Duodenal mucosa (tissue), 2 donors: Measurements from ENCODE around the gene DPF3.
A peak's percentile ranks its signal among the peaks of the same experiment; 100 is the strongest.

Source experiments
- H3K27ac ChIP-seq: one replicate; pipeline ENCODE4 v1.7.0; 2013; ENCODE audit warnings: low read depth, low read length
- H3K27me3 ChIP-seq, 2 donors: one replicate each; pipeline ENCODE4 v1.7.0; 2013; ENCODE audit warnings: low read length in 2 of 2, control low read depth in 1 of 2; ENCODE audit not compliant: insufficient read depth in 2 of 2, control insufficient read depth in 1 of 2
- H3K36me3 ChIP-seq, 2 donors: one replicate each; pipeline ENCODE4 v1.7.0; 2013; ENCODE audit warnings: low read length in 2 of 2, control low read depth in 1 of 2; ENCODE audit not compliant: insufficient read depth in 2 of 2, control insufficient read depth in 1 of 2
- H3K4me1 ChIP-seq, 2 donors: one replicate each; pipeline ENCODE4 v1.7.0; 2013; ENCODE audit warnings: low read length in 2 of 2, control low read depth in 1 of 2; ENCODE audit not compliant: insufficient read depth in 2 of 2, control insufficient read depth in 1 of 2
- H3K4me3 ChIP-seq, 2 donors: one replicate each; pipeline ENCODE4 v1.7.0; 2013; ENCODE audit warnings: low read length in 2 of 2, low read depth in 1 of 2
- H3K9ac ChIP-seq, 2 donors: one replicate each; pipeline ENCODE4 v1.7.0; 2013; ENCODE audit warnings: low read length in 2 of 2, low read depth in 1 of 2
- H3K9me3 ChIP-seq, 2 donors: one replicate each; pipeline ENCODE4 v1.7.0; 2013; ENCODE audit warnings: low read length in 2 of 2, control low read depth in 1 of 2; ENCODE audit not compliant: control insufficient read depth in 1 of 2

DPF3 gene

GRCh38 chr14:72925171-72925759 lies 31.4 kb upstream of the DPF3 start:
- Histone ChIP-seq H3K9ac (peak overlapping the region in 1 of 2 donors; percentile 59), H3K36me3 (no peaks in the 10 kb centered on the region), H3K27me3 (no peaks in the 10 kb centered on the region), H3K4me3 (peak overlapping the region; percentile 80 to 97), H3K9me3 (no peaks in the 10 kb centered on the region), H3K4me1 (peaks cover 9 to 10% of the 10 kb centered on the region in 2 donors), H3K27ac (no peak overlapping the region)

GRCh38 chr14:72924337-72924736 lies 30.4 kb upstream of the DPF3 start:
- Histone ChIP-seq H3K4me3 (no peak overlapping the region), H3K27me3 (peaks cover 0 to 6% of the 10 kb centered on the region in 2 donors), H3K9ac (no peak overlapping the region), H3K9me3 (no peaks in the 10 kb centered on the region), H3K4me1 (peaks cover 9 to 10% of the 10 kb centered on the region in 2 donors), H3K36me3 (no peaks in the 10 kb centered on the region), H3K27ac (no peak overlapping the region)

GRCh38 chr14:72921396-72921795 lies 27.5 kb upstream of the DPF3 start:
- no peaks in the 10 kb centered on the region for H3K36me3 ChIP-seq
- H3K27me3 ChIP-seq = peaks cover 0 to 16% of the 10 kb centered on the region in 2 donors
- no peak overlapping the region for H3K9ac ChIP-seq
- H3K4me1 ChIP-seq = peaks cover 5 to 6% of the 10 kb centered on the region in 2 donors
- no peaks in the 10 kb centered on the region for H3K9me3 ChIP-seq
- no peak overlapping the region for H3K27ac ChIP-seq
- H3K4me3 ChIP-seq = no peak overlapping the region

- H3K4me1 ChIP-seq = no peaks in the 10 kb centered on the region
- H3K36me3 ChIP-seq = no peaks in the 10 kb centered on the region
- no peak overlapping the region for H3K4me3 ChIP-seq
- H3K9me3 ChIP-seq = no peaks in the 10 kb centered on the region
- peaks cover 0 to 16% of the 10 kb centered on the region in 2 donors for H3K27me3 ChIP-seq
- H3K27ac ChIP-seq = no peak overlapping the region
- H3K9ac ChIP-seq = no peak overlapping the region
These were observed 26.1 kb upstream of the DPF3 start for GRCh38 chr14:72920008-72920407.

- Histone ChIP-seq H3K4me3 (no peak overlapping the region), H3K4me1 (no peaks in the 10 kb centered on the region), H3K27me3 (peaks cover 0 to 19% of the 10 kb centered on the region in 2 donors), H3K9me3 (no peaks in the 10 kb centered on the region), H3K36me3 (no peaks in the 10 kb centered on the region), H3K9ac (no peak overlapping the region), H3K27ac (no peak overlapping the region)
These were observed 23.3 kb upstream of the DPF3 start for GRCh38 chr14:72917094-72917802.

- no peaks in the 10 kb centered on the region for H3K4me1 ChIP-seq
- peaks cover 0 to 19% of the 10 kb centered on the region in 2 donors for H3K27me3 ChIP-seq
- no peak overlapping the region for H3K9ac ChIP-seq
- H3K4me3 ChIP-seq = no peak overlapping the region
- no peak overlapping the region for H3K27ac ChIP-seq
- no peaks in the 10 kb centered on the region for H3K36me3 ChIP-seq
- H3K9me3 ChIP-seq = no peaks in the 10 kb centered on the region
These were observed 22.3 kb upstream of the DPF3 start for GRCh38 chr14:72916174-72916573.

- Histone ChIP-seq H3K4me1 (no peaks in the 10 kb centered on the region), H3K27ac (no peak overlapping the region), H3K9me3 (no peaks in the 10 kb centered on the region), H3K9ac (no peak overlapping the region), H3K27me3 (peaks cover 0 to 13% of the 10 kb centered on the region in 2 donors), H3K4me3 (no peak overlapping the region), H3K36me3 (no peaks in the 10 kb centered on the region)
These were observed 19.9 kb upstream of the DPF3 start for GRCh38 chr14:72913809-72914208.

- Histone ChIP-seq H3K27ac (no peak overlapping the region), H3K9ac (no peak overlapping the region), H3K4me3 (no peak overlapping the region), H3K27me3 (peaks cover 0 to 3% of the 10 kb centered on the region in 2 donors), H3K4me1 (peaks cover 8% of the 10 kb centered on the region in 2 donors), H3K36me3 (no peaks in the 10 kb centered on the region), H3K9me3 (no peaks in the 10 kb centered on the region)
These were observed 15.3 kb upstream of the DPF3 start for GRCh38 chr14:72909163-72909562.

GRCh38 chr14:72907886-72908285 lies 14.0 kb upstream of the DPF3 start:
- no peak overlapping the region for H3K4me3 ChIP-seq
- H3K27ac ChIP-seq = no peak overlapping the region
- H3K9me3 ChIP-seq = no peaks in the 10 kb centered on the region

GRCh38 chr14:72906879-72907278 lies 13.0 kb upstream of the DPF3 start:
- Histone ChIP-seq H3K27ac (no peak overlapping the region), H3K9ac (no peak overlapping the region), H3K4me1 (peaks cover 8% of the 10 kb centered on the region in 2 donors), H3K36me3 (no peaks in the 10 kb centered on the region), H3K4me3 (peak overlapping the region in 1 of 2 donors; percentile 28), H3K9me3 (no peaks in the 10 kb centered on the region), H3K27me3 (no peaks in the 10 kb centered on the region)

More at GRCh38 chr14:72907886-72908285, 14.0 kb upstream of the DPF3 start:
- Histone ChIP-seq H3K27me3 (no peaks in the 10 kb centered on the region), H3K9ac (no peak overlapping the region), H3K4me1 (peaks cover 8% of the 10 kb centered on the region in 2 donors), H3K36me3 (no peaks in the 10 kb centered on the region)
